ENCODE data around the gene DRC3.
"Not testable (repeated sequence)": the region's sequence is repeated elsewhere in the genome, so short reads cannot be mapped to it uniquely, and the experiment has no call there.

The DRC3 gene

GRCh38 chr17:17972126-17972951, at the start of gene DRC3, which contains the start of gene TOM1L2:
DRC3 (plus strand) TSS chr17:17972862; CDS start chr17:17977599, 4,737 bp downstream.
TOM1L2 (minus strand) TSS chr17:17972400; CDS start chr17:17972313, 87 bp downstream.
- in situ Hi-C loops (cut with HindIII; ENCODE audit: low sequenced_read_pairs), result no loop called here

- in situ Hi-C loops (cut with HindIII; ENCODE audit: low sequenced_read_pairs), result no loop called here
Observed at GRCh38 chr17:17924131-17924856, 48.4 kb upstream of the DRC3 start.

- in situ Hi-C loops (cut with HindIII; ENCODE audit: low sequenced_read_pairs), result loop anchor here (5.0 kb wide), 2 partner anchors 33 to 107 kb away; no protein-coding TSS in a partner anchor
Observed at GRCh38 chr17:17924857-17925250, 47.8 kb upstream of the DRC3 start.

GRCh38 chr17:17926036-17926435, 46.6 kb upstream of the DRC3 start:
- in situ Hi-C loops (cut with HindIII; ENCODE audit: low sequenced_read_pairs), result loop anchor here (5.0 kb wide), 2 partner anchors 34 to 106 kb away; no protein-coding TSS in a partner anchor

GRCh38 chr17:17926840-17927449, 45.7 kb upstream of the DRC3 start:
- in situ Hi-C loops (cut with HindIII; ENCODE audit: low sequenced_read_pairs), result loop anchor here (5.0 kb wide), 2 partner anchors 35 to 105 kb away; no protein-coding TSS in a partner anchor

- in situ Hi-C loops (cut with HindIII; ENCODE audit: low sequenced_read_pairs), result loop anchor here (5.0 kb wide), 2 partner anchors 36 to 104 kb away; no protein-coding TSS in a partner anchor
Observed at GRCh38 chr17:17928398-17929287, 44.0 kb upstream of the DRC3 start.

GRCh38 chr17:17929655-17930380, 42.8 kb upstream of the DRC3 start:
- in situ Hi-C loops (cut with HindIII; ENCODE audit: low sequenced_read_pairs), result loop anchor here (5.0 kb wide), 2 partner anchors 38 to 102 kb away; no protein-coding TSS in a partner anchor

GRCh38 chr17:17930674-17931073, 42.0 kb upstream of the DRC3 start:
- in situ Hi-C loops (cut with HindIII; ENCODE audit: low sequenced_read_pairs), result no loop called here

GRCh38 chr17:17931159-17931558, 41.5 kb upstream of the DRC3 start:
- in situ Hi-C loops (cut with HindIII; ENCODE audit: low sequenced_read_pairs), result no loop called here

- in situ Hi-C loops (cut with HindIII; ENCODE audit: low sequenced_read_pairs), result no loop called here
Observed at GRCh38 chr17:17933775-17934174, 38.9 kb upstream of the DRC3 start.

- in situ Hi-C loops (cut with HindIII; ENCODE audit: low sequenced_read_pairs), result no loop called here
Observed at GRCh38 chr17:17934214-17934613, 38.4 kb upstream of the DRC3 start.

GRCh38 chr17:17934806-17935205, 37.9 kb upstream of the DRC3 start:
- in situ Hi-C loops (cut with HindIII; ENCODE audit: low sequenced_read_pairs), result no loop called here

- in situ Hi-C loops (cut with HindIII; ENCODE audit: low sequenced_read_pairs), result no loop called here
Observed at GRCh38 chr17:17935321-17936271, 37.1 kb upstream of the DRC3 start.

GRCh38 chr17:17937201-17937853, 35.3 kb upstream of the DRC3 start:
- in situ Hi-C loops (cut with HindIII; ENCODE audit: low sequenced_read_pairs), result no loop called here

GRCh38 chr17:17937958-17938357, 34.7 kb upstream of the DRC3 start:
- in situ Hi-C loops (cut with HindIII; ENCODE audit: low sequenced_read_pairs), result no loop called here

GRCh38 chr17:17938388-17939107, 34.1 kb upstream of the DRC3 start:
- in situ Hi-C loops (cut with HindIII; ENCODE audit: low sequenced_read_pairs), result no loop called here

- in situ Hi-C loops (cut with HindIII; ENCODE audit: low sequenced_read_pairs), result not testable (repeated sequence)
Observed at GRCh38 chr17:17939941-17940340, 32.7 kb upstream of the DRC3 start.
